OCI-LY1 (cell line): Measurements from ENCODE around the gene ALG9.

Experiments
- CTCF ChIP-seq: fragments of 200-600 bp; sonication (generic), shearing (Covaris generic); IDR thresholded peaks from 2 replicates; pipeline ENCODE4 v1.5.1; 2017; ENCODE audit warnings: mild to moderate bottlenecking, antibody characterized with exemption, low read length, moderate library complexity, mixed read lengths
- EZH2 ChIP-seq: fragments of 200-600 bp; sonication (generic), shearing (Covaris generic); IDR thresholded peaks from 2 replicates; pipeline ENCODE4 v1.8.0; 2017; ENCODE audit warnings: borderline replicate concordance, mixed run types, mild to moderate bottlenecking, antibody characterized with exemption, low read length, moderate library complexity, mixed read lengths

GRCh38 chr11:111913997-111914396, 42.6 kb upstream of the ALG9 start:
- TF ChIP-seq CTCF (no peak), EZH2 (no peak)
